Neural progenitor cell (in vitro differentiated cells): ENCODE measurements around the gene NTM. TPM values are rescaled to one million over a fixed set of nuclear protein-coding genes. Genes with fewer than 3 reads are reported as not detected.

Experiments
- DNase-seq: peaks from one replicate; pipeline ENCODE4 v3.0.0-alpha.2; 2016; ENCODE audit warnings: low spot score
- H2AFZ ChIP-seq: fragments of 200-600 bp; sonication (generic); replicated peaks from 2 replicates; pipeline ENCODE4 v1.6.1; 2016; ENCODE audit warnings: antibody characterized with exemption
- H3F3A ChIP-seq: fragments of 200-600 bp; sonication (generic); 2 replicates; pipeline ENCODE4 v1.6.1; 2016; ENCODE audit warnings: antibody characterized with exemption, low read depth
- H3K27ac ChIP-seq: fragments of 200-600 bp; sonication (generic); 2 replicates; pipeline ENCODE4 v1.5.1; 2016; ENCODE audit warnings: mild to moderate bottlenecking
- H3K27me3 ChIP-seq: fragments of 200-600 bp; sonication (generic); 2 replicates; pipeline ENCODE4 v1.6.1; 2016; ENCODE audit warnings: mild to moderate bottlenecking, moderate library complexity
- H3K36me3 ChIP-seq: fragments of 200-600 bp; sonication (generic); 2 replicates; pipeline ENCODE4 v1.5.1; 2016
- H3K4me1 ChIP-seq: fragments of 200-600 bp; sonication (generic); 2 replicates; pipeline ENCODE4 v1.6.1; 2016; ENCODE audit warnings: mixed run types
- H3K4me2 ChIP-seq: fragments of 200-600 bp; sonication (generic); 2 replicates; pipeline ENCODE4 v1.6.1; 2016
- H3K4me3 ChIP-seq: fragments of 200-600 bp; sonication (generic); 2 replicates; pipeline ENCODE4 v1.5.1; 2016
- H3K79me2 ChIP-seq: fragments of 200-600 bp; sonication (generic); 2 replicates; pipeline ENCODE4 v1.6.1; 2016; ENCODE audit warnings: low read depth
- H3K9ac ChIP-seq: fragments of 200-600 bp; sonication (generic); 2 replicates; pipeline ENCODE4 v1.6.1; 2016
- H3K9me3 ChIP-seq: fragments of 200-600 bp; sonication (generic); 2 replicates; pipeline ENCODE4 v1.5.1; 2016; ENCODE audit warnings: low read depth
- H4K20me1 ChIP-seq: fragments of 200-600 bp; sonication (generic); 2 replicates; pipeline ENCODE4 v1.6.1; 2016; ENCODE audit warnings: low read depth
- H3K27ac Mint-ChIP-seq: 3 replicates; pipeline ENCODE4 v1.8.0; 2021; ENCODE audit warnings: mixed read lengths
- H3K27me3 Mint-ChIP-seq: 2 replicates; pipeline ENCODE4 v1.8.0; 2022; ENCODE audit warnings: low read depth, mild to moderate bottlenecking, inconsistent platforms, moderate library complexity, mixed read lengths; ENCODE audit not compliant: insufficient read depth
- H3K36me3 Mint-ChIP-seq: 3 replicates; pipeline ENCODE4 v1.8.0; 2021; ENCODE audit warnings: mixed read lengths
- H3K4me1 Mint-ChIP-seq: 3 replicates; pipeline ENCODE4 v1.8.0; 2021; ENCODE audit warnings: mixed read lengths
- H3K4me3 Mint-ChIP-seq: 3 replicates; pipeline ENCODE4 v1.8.0; 2021; ENCODE audit warnings: mild to moderate bottlenecking, moderate library complexity, mixed read lengths
- H3K9me3 Mint-ChIP-seq: 3 replicates; pipeline ENCODE4 v1.8.0; 2020; ENCODE audit warnings: mixed read lengths
- CTCF ChIP-seq: fragments of 200-600 bp; sonication (generic); IDR thresholded peaks from 2 replicates; pipeline ENCODE4 v1.5.1; 2017; ENCODE audit warnings: antibody characterized with exemption, mild to moderate bottlenecking
- EZH2 ChIP-seq: fragments of 200-600 bp; sonication (generic); IDR thresholded peaks from 2 replicates; pipeline ENCODE4 v1.6.1; 2017; ENCODE audit warnings: antibody characterized with exemption, mild to moderate bottlenecking, moderate library complexity
- EZH2phosphoT487 ChIP-seq: fragments of 200-600 bp; sonication (generic); IDR thresholded peaks from 2 replicates; pipeline ENCODE4 v1.6.1; 2017; ENCODE audit warnings: antibody characterized with exemption
- total RNA-seq: library from RNA; depleted of rRNA; stranded (reverse); fragments of >200 nt; gene quantifications from 2 replicates; pipeline ENCODE4 v1.2.3, GENCODE V29; 2015; ENCODE audit warnings: low replicate concordance

NTM gene
- total RNA-seq, 1 donor from 2014 or later: 4.3 TPM

- no peaks in the 10 kb centered on the region for H4K20me1 ChIP-seq
- Mint-ChIP-seq H3K4me3 (no peak overlapping the region), H3K36me3 (no peaks in the 10 kb centered on the region), H3K27me3 (peaks cover 2% of the 10 kb centered on the region), H3K27ac (no peak overlapping the region), H3K9me3 (no peaks in the 10 kb centered on the region), H3K4me1 (peaks cover 13% of the 10 kb centered on the region)
- no peaks in the 10 kb centered on the region for H3K36me3 ChIP-seq
- DNase-seq: no peak
- no peak overlapping the region for H2AFZ ChIP-seq
- H3K9ac ChIP-seq: no peak overlapping the region
- peaks cover 14% of the 10 kb centered on the region for H3K4me1 ChIP-seq
- no peak overlapping the region for H3K4me2 ChIP-seq
- H3F3A ChIP-seq: no peaks in the 10 kb centered on the region
- TF ChIP-seq EZH2: no peak
- TF ChIP-seq CTCF: no peak
- TF ChIP-seq EZH2phosphoT487: no peak
- H3K27ac ChIP-seq: no peak overlapping the region
- H3K79me2 ChIP-seq: no peaks in the 10 kb centered on the region
- no peaks in the 10 kb centered on the region for H3K27me3 ChIP-seq
- H3K4me3 ChIP-seq: no peak overlapping the region
- no peaks in the 10 kb centered on the region for H3K9me3 ChIP-seq
Measured at GRCh38 chr11:131796541-131796940, 426.1 kb downstream of the NTM start.

GRCh38 chr11:131800452-131800851 lies 430.0 kb downstream of the NTM start:
- H3K27ac Mint-ChIP-seq: no peak overlapping the region
- no peak overlapping the region for H3K4me3 Mint-ChIP-seq
- DNase-seq: no peak
- Histone ChIP-seq H3K4me2 (no peak overlapping the region), H3K79me2 (no peaks in the 10 kb centered on the region), H3F3A (peaks cover 5% of the 10 kb centered on the region), H3K27me3 (no peaks in the 10 kb centered on the region), H3K36me3 (no peaks in the 10 kb centered on the region), H3K4me1 (peaks cover 32% of the 10 kb centered on the region), H3K9me3 (no peaks in the 10 kb centered on the region), H3K27ac (no peak overlapping the region), H4K20me1 (no peaks in the 10 kb centered on the region), H3K9ac (no peak overlapping the region), H2AFZ (no peak overlapping the region), H3K4me3 (no peak overlapping the region)
- H3K36me3 Mint-ChIP-seq: no peaks in the 10 kb centered on the region
- TF ChIP-seq CTCF (no peak), EZH2 (no peak), EZH2phosphoT487 (no peak)
- peaks cover 2% of the 10 kb centered on the region for H3K27me3 Mint-ChIP-seq
- peaks cover 40% of the 10 kb centered on the region for H3K4me1 Mint-ChIP-seq
- no peaks in the 10 kb centered on the region for H3K9me3 Mint-ChIP-seq

GRCh38 chr11:131802440-131803115 lies 432.2 kb downstream of the NTM start:
- H3K4me3 ChIP-seq: no peak overlapping the region
- no peaks in the 10 kb centered on the region for H3K27me3 ChIP-seq
- no peaks in the 10 kb centered on the region for H3K36me3 Mint-ChIP-seq
- peaks cover 5% of the 10 kb centered on the region for H3F3A ChIP-seq
- H3K4me1 Mint-ChIP-seq: peaks cover 47% of the 10 kb centered on the region
- H3K9ac ChIP-seq: no peak overlapping the region
- peaks cover 43% of the 10 kb centered on the region for H3K4me1 ChIP-seq
- TF ChIP-seq CTCF: no peak
- no peak for TF ChIP-seq EZH2
- TF ChIP-seq EZH2phosphoT487: no peak
- H3K36me3 ChIP-seq: no peaks in the 10 kb centered on the region
- H3K9me3 Mint-ChIP-seq: no peaks in the 10 kb centered on the region
- H3K27ac Mint-ChIP-seq: peak overlapping the region; percentile 46
- peak overlapping the region; percentile 39 for H2AFZ ChIP-seq
- DNase-seq: no peak
- no peaks in the 10 kb centered on the region for H3K27me3 Mint-ChIP-seq
- H3K4me2 ChIP-seq: peak overlapping the region; percentile 39
- no peak overlapping the region for H3K27ac ChIP-seq
- no peak overlapping the region for H3K4me3 Mint-ChIP-seq
- no peaks in the 10 kb centered on the region for H3K79me2 ChIP-seq
- no peaks in the 10 kb centered on the region for H4K20me1 ChIP-seq
- no peaks in the 10 kb centered on the region for H3K9me3 ChIP-seq
